RWPE1 (cell line): ENCODE measurements around the gene CD72.

Experiments used
- CTCF ChIA-PET: fragments of 350-600 bp; sonication (Branson Sonifier 250); formaldehyde crosslinking; extraction: SDS; loops from one replicate; lab custom pipeline; 2021; lab: Yijun Ruan, JAX
- POLR2A ChIA-PET: fragments of 400-600 bp; formaldehyde crosslinking; extraction: SDS; loops from one replicate; lab custom pipeline; 2020; ENCODE audit warnings: antibody characterized with exemption; ENCODE audit not compliant: low non-redundant PET; lab: Yijun Ruan, JAX
- DNase-seq: peaks from one replicate; pipeline ENCODE4 v3.0.0; 2012; ENCODE audit warnings: low spot score
- H3K27ac ChIP-seq: fragments of 450-650 bp; 2 replicates; pipeline ENCODE4 v1.5.1; 2017
- CTCF ChIP-seq: fragments of 450-650 bp; conservative IDR thresholded peaks from 2 replicates; pipeline ENCODE4 v1.5.1; 2017; ENCODE audit warnings: low read depth, mild to moderate bottlenecking

Gene CD72

GRCh38 chr9:35574578-35575122 is 43.6 kb downstream of the CD72 start:
- CTCF ChIA-PET: no interaction called here
- no peak for TF ChIP-seq CTCF
- no peak overlapping the region for H3K27ac ChIP-seq
- no peak for DNase-seq
- POLR2A ChIA-PET: no interaction called here

- POLR2A ChIA-PET: no interaction called here
- no peak overlapping the region for H3K27ac ChIP-seq
- DNase-seq: no peak
- CTCF ChIA-PET: interaction anchor here (0.7 kb wide), 1 partner anchor 48 kb away, joined by 3 read pairs; no protein-coding TSS in a partner anchor
- no peak for TF ChIP-seq CTCF
Observed at GRCh38 chr9:35570709-35571504, 47.3 kb downstream of the CD72 start.

GRCh38 chr9:35569206-35569605 is 49.0 kb downstream of the CD72 start:
- TF ChIP-seq CTCF: no peak
- no peak overlapping the region for H3K27ac ChIP-seq
- POLR2A ChIA-PET: no interaction called here
- DNase-seq: no peak
- CTCF ChIA-PET: no interaction called here

GRCh38 chr9:35568196-35568595 is 50.0 kb downstream of the CD72 start:
- no peak for TF ChIP-seq CTCF
- no peak for DNase-seq
- POLR2A ChIA-PET: no interaction called here
- H3K27ac ChIP-seq: no peak overlapping the region
- CTCF ChIA-PET: interaction anchor here (0.6 kb wide), 1 partner anchor 12 kb away, joined by 4 read pairs; no protein-coding TSS in a partner anchor

GRCh38 chr9:35566417-35566816 is 51.8 kb downstream of the CD72 start:
- no peak for TF ChIP-seq CTCF
- ChIA-PET POLR2A (no interaction called here), CTCF (interaction anchor here (0.7 kb wide), 1 partner anchor 622 kb away, joined by 3 read pairs; no protein-coding TSS in a partner anchor)
- no peak for DNase-seq
- no peak overlapping the region for H3K27ac ChIP-seq

- ChIA-PET CTCF (no interaction called here), POLR2A (no interaction called here)
- DNase-seq: no peak
- H3K27ac ChIP-seq: no peak overlapping the region; the same call in 1 of the 2 replicates
- no peak for TF ChIP-seq CTCF
Observed at GRCh38 chr9:35564658-35565061, 53.6 kb downstream of the CD72 start.
